Neutrophil (primary cell): Measurements from ENCODE around the gene MYO16.

ENCODE experiments used
- H3K27ac ChIP-seq: fragments of 200-600 bp; sonication (generic); 2 replicates; pipeline ENCODE4 v1.5.1; 2016; ENCODE audit warnings: mild to moderate bottlenecking, moderate library complexity
- H3K27me3 ChIP-seq: fragments of 200-600 bp; sonication (generic); 2 replicates; pipeline ENCODE4 v1.6.0; 2016; ENCODE audit warnings: mild to moderate bottlenecking
- H3K36me3 ChIP-seq: fragments of 200-600 bp; sonication (generic); 2 replicates; pipeline ENCODE4 v1.5.1; 2017
- H3K4me1 ChIP-seq, 2 experiments: fragments of 200-600 bp in 1 of 2; sonication (generic) in 1 of 2; 1 replicate in 1 of 2; 2 replicates in 1 of 2; pipeline versions ENCODE4 v1.5.1 to v1.6.1; 2013 to 2016; ENCODE audit warnings: low read depth in 1 of 2, low read length in 1 of 2, mild to moderate bottlenecking in 1 of 2, moderate library complexity in 1 of 2; ENCODE audit not compliant: control insufficient read depth in 1 of 2, insufficient read depth in 1 of 2
- H3K4me3 ChIP-seq, 2 experiments: fragments of 200-600 bp in 1 of 2; sonication (generic) in 1 of 2; 1 replicate in 1 of 2; 2 replicates in 1 of 2; pipeline ENCODE4 v1.5.1; 2013 to 2016; ENCODE audit warnings: low read depth in 1 of 2, low read length in 1 of 2, mild to moderate bottlenecking in 1 of 2, moderate library complexity in 1 of 2
- H3K9me3 ChIP-seq: fragments of 200-600 bp; sonication (generic); 2 replicates; pipeline ENCODE4 v1.5.1; 2016
- TF ChIP-seq, protein P1 (sequence below): fragments of 200-600 bp; sonication (generic); IDR thresholded peaks from 2 replicates; pipeline ENCODE4 v1.5.1; 2016; ENCODE audit warnings: antibody characterized with exemption

Gene MYO16

DNA sequence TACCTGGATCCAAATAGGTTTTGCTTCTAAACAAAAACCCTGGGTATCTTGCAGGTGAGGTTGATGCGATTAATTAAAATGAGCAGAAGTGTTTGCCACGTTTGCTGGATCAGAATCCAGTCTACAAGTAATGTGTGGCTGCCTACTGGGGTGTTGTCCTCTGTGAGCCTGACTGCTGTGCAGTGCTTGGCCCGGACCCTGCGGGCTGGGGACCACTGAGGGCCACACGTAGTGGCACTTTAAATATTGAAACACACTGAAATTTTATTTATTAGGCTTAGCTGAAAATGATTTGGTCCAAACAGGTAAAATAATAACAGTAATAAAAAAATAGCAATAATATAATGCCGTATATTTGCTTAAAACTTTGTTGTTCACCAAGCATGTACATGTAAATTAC, 338.0 kb downstream of the MYO16 start:
- no peaks in the 10 kb centered on the region for H3K9me3 ChIP-seq
- TF ChIP-seq, protein P1, sequence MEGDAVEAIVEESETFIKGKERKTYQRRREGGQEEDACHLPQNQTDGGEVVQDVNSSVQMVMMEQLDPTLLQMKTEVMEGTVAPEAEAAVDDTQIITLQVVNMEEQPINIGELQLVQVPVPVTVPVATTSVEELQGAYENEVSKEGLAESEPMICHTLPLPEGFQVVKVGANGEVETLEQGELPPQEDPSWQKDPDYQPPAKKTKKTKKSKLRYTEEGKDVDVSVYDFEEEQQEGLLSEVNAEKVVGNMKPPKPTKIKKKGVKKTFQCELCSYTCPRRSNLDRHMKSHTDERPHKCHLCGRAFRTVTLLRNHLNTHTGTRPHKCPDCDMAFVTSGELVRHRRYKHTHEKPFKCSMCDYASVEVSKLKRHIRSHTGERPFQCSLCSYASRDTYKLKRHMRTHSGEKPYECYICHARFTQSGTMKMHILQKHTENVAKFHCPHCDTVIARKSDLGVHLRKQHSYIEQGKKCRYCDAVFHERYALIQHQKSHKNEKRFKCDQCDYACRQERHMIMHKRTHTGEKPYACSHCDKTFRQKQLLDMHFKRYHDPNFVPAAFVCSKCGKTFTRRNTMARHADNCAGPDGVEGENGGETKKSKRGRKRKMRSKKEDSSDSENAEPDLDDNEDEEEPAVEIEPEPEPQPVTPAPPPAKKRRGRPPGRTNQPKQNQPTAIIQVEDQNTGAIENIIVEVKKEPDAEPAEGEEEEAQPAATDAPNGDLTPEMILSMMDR, result no peak
- no peaks in the 10 kb centered on the region for H3K36me3 ChIP-seq
- H3K27me3 ChIP-seq, result no peaks in the 10 kb centered on the region
- peaks cover 12 to 14% of the 10 kb centered on the region in 2 experiments for H3K4me1 ChIP-seq
- no peak overlapping the region for H3K27ac ChIP-seq
- no peak overlapping the region for H3K4me3 ChIP-seq

DNA sequence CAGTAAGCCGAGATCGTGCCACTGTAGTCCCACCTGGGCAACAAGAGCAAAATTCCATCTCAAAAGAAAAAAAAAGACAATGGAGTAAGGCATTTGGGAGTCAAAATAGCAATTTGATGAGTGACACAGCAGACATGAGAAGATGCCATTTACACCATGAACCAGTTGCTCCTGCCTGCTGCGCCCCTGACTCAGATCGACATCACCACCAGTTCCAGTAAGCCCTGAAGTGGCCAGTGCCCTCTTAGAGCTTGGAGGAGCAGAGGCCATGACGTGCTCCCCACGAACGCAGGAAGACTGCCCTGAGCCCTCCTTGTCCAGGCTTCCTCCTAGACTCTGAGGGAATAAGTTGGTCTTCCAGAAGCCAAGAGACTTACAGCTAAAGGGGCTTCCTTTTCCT, 339.2 kb downstream of the MYO16 start:
- no peak overlapping the region for H3K27ac ChIP-seq
- peaks cover 11 to 17% of the 10 kb centered on the region in 2 experiments for H3K4me1 ChIP-seq
- TF ChIP-seq, protein P1, result no peak
- no peaks in the 10 kb centered on the region for H3K9me3 ChIP-seq
- no peak overlapping the region for H3K4me3 ChIP-seq
- no peaks in the 10 kb centered on the region for H3K27me3 ChIP-seq
- H3K36me3 ChIP-seq, result no peaks in the 10 kb centered on the region

DNA sequence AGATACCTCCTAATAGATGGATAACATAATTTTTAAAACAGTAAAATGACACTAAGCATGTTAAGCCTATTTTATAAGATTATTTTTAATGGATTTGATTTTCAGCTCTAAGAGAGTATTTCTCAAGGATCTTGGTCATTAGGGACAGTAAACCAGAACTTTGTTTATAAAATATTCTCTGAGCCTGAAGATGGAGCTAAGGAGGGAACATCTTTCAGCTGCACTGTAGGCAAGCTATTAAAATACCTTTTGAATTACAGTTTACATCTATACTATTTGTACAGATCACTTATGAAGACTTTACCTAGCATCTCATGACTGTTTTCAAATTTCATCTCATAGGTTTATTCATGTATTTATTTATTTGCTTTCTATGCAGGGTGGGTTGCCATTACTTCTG, 345.3 kb downstream of the MYO16 start:
- H3K27me3 ChIP-seq, result no peaks in the 10 kb centered on the region
- H3K27ac ChIP-seq, result no peak overlapping the region
- no peaks in the 10 kb centered on the region for H3K36me3 ChIP-seq
- TF ChIP-seq, protein P1, result no peak
- H3K9me3 ChIP-seq, result no peaks in the 10 kb centered on the region
- peaks cover 0 to 5% of the 10 kb centered on the region in 2 experiments for H3K4me1 ChIP-seq
- no peak overlapping the region for H3K4me3 ChIP-seq

DNA sequence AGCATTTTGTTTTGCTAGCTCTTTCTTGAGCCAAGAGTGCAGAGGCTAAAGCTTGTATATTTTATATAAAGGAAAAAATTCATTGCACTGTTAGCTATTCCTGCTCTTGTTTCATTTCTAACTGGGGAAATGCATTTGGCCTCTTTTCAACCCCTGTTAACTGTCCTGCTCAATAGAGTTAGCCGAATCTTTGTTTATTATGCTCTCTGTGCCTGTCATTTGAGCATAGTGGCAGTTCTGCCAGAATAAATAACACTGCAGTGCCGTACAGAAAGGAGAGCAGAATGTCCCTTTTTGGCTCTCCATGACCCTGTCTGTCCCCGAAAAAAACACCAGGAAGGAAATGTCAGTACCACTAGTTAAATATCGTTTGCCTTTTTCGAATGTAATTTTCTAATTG, 350.8 kb downstream of the MYO16 start:
- no peaks in the 10 kb centered on the region for H3K9me3 ChIP-seq
- no peak overlapping the region for H3K4me3 ChIP-seq
- no peaks in the 10 kb centered on the region for H3K27me3 ChIP-seq
- H3K27ac ChIP-seq, result no peak overlapping the region
- H3K4me1 ChIP-seq, result no peaks in the 10 kb centered on the region
- TF ChIP-seq, protein P1, result no peak
- H3K36me3 ChIP-seq, result no peaks in the 10 kb centered on the region

DNA sequence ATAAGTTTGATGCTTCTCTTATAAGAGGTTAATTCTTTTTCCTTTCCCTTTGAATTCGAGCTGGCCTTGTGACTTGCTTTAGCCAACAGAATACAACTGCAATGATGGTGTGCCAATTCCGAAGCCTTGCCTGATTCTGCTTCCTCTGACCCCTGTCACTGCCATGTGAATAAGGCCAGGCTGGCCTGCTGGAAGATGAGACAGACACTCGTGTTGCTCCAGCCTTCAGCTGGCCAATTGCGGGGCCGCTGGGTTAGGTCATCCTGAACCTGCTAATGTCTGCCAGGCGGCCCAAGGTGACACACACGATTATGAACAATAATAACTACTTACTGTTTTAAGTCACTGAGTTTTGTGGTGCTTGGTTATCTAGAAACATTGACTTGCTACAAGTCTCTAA, 352.0 kb downstream of the MYO16 start:
- Histone ChIP-seq H3K36me3 (no peaks in the 10 kb centered on the region), H3K9me3 (no peaks in the 10 kb centered on the region), H3K27me3 (no peaks in the 10 kb centered on the region), H3K4me3 (no peak overlapping the region), H3K27ac (no peak overlapping the region), H3K4me1 (no peaks in the 10 kb centered on the region)
- TF ChIP-seq, protein P1, result no peak

DNA sequence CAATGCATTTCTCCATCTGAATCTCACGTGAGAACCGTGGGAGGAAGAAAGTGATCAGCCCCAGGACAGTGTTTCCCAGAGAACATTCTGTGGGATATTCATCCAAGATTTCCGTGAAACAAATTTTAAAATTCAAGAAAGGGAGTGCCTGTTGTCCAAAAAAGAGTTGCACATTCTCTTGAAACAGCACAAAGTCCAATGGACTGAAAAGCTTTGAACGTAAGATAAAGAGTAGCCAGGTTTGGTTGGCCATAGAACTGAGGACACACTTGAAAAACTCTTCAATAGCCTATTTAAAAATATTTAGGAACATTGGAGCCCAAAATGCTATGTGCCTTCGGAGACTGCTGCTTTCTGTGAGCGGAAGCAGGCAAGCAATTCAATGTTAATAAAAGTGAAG, 353.9 kb downstream of the MYO16 start:
- no peaks in the 10 kb centered on the region for H3K36me3 ChIP-seq
- no peak overlapping the region for H3K27ac ChIP-seq
- no peaks in the 10 kb centered on the region for H3K27me3 ChIP-seq
- no peaks in the 10 kb centered on the region for H3K9me3 ChIP-seq
- no peak overlapping the region for H3K4me3 ChIP-seq
- TF ChIP-seq, protein P1, result no peak
- no peaks in the 10 kb centered on the region for H3K4me1 ChIP-seq
